ENCODE data around the gene TNFRSF14.

The TNFRSF14 gene

DNA sequence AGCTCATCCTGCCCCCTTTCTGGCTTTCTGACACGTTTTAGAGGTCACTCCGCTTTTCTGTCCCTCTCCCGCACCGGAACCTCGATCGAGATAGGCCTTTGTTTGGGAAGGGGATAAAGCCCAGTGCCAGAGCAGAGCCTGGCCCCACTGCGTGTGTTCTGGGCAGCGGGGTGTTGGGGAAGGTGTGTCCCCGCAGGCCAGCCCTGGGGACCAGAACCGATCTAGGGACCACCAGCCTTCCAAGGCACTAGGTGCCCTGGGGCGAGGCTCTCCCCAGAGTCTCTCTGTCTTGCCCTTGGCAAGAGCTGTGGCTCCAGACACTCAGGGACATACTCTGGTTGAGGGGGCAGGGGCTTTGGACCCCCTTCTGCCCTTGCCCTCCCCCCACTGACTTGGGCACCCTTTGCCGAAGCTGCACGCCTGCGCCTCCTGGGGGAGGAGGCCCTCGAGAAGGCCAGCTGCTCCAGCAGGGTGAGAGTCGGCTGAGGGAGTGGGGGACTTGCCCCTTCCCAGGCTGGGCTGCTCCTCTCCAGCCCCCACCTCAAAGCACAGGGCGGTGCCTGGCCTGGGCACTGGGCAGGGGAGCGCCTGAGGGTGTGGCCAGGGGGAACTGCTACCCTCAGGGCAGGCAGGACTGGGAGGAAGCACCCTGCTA is 46.8 kb downstream of the TNFRSF14 start:
- TF ChIP-seq, protein P1, sequence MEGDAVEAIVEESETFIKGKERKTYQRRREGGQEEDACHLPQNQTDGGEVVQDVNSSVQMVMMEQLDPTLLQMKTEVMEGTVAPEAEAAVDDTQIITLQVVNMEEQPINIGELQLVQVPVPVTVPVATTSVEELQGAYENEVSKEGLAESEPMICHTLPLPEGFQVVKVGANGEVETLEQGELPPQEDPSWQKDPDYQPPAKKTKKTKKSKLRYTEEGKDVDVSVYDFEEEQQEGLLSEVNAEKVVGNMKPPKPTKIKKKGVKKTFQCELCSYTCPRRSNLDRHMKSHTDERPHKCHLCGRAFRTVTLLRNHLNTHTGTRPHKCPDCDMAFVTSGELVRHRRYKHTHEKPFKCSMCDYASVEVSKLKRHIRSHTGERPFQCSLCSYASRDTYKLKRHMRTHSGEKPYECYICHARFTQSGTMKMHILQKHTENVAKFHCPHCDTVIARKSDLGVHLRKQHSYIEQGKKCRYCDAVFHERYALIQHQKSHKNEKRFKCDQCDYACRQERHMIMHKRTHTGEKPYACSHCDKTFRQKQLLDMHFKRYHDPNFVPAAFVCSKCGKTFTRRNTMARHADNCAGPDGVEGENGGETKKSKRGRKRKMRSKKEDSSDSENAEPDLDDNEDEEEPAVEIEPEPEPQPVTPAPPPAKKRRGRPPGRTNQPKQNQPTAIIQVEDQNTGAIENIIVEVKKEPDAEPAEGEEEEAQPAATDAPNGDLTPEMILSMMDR (conservative IDR thresholded peaks at IDR 0.05), result no peak
- H3K27ac ChIP-seq, result no peak overlapping the region

GRCh38 chr1:2603521-2604155 is 47.5 kb downstream of the TNFRSF14 start:
- TF ChIP-seq, protein P1 (conservative IDR thresholded peaks at IDR 0.05), result no peak

GRCh38 chr1:2604156-2604843 is 48.1 kb downstream of the TNFRSF14 start:
- no peak overlapping the region for H3K27ac ChIP-seq
- TF ChIP-seq, protein P1 (conservative IDR thresholded peaks at IDR 0.05), result no peak

More at GRCh38 chr1:2603521-2604155, 47.5 kb downstream of the TNFRSF14 start:
- no peak overlapping the region for H3K27ac ChIP-seq

DNA sequence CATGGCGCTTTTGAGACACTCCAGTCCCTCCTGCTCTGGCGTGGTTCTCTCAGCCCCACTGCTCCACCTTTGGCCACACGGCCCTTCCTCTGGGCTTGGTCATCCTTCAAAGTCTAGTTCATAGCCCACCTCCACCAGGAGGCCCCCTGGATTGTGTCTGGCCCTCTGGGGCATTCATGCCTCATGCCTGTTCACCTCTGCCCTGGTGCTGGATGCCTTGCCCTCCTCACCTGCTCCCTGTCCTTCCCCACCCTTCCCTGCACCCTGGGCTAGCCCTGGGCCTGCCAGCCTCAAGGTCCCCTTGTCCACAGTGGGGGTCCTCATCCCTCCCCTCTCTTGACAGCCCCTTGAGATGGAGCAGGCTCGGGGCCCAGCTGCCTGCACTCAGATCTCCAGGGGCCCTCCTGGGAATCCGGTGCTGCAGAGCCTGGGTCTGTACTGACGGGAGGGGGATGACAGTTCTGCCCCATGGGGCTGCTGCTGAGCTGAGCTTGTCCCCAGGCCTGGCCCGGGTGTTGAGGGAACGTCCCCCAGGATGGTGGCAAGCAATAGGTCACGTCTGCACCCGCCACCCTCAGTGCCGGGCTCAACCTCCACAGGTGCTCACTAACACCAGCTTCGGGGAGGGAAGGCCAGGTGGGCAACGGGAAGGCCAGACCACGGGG is 48.8 kb downstream of the TNFRSF14 start:
- TF ChIP-seq, protein P1 (conservative IDR thresholded peaks at IDR 0.05), result no peak
- H3K27ac ChIP-seq, result no peak overlapping the region

DNA sequence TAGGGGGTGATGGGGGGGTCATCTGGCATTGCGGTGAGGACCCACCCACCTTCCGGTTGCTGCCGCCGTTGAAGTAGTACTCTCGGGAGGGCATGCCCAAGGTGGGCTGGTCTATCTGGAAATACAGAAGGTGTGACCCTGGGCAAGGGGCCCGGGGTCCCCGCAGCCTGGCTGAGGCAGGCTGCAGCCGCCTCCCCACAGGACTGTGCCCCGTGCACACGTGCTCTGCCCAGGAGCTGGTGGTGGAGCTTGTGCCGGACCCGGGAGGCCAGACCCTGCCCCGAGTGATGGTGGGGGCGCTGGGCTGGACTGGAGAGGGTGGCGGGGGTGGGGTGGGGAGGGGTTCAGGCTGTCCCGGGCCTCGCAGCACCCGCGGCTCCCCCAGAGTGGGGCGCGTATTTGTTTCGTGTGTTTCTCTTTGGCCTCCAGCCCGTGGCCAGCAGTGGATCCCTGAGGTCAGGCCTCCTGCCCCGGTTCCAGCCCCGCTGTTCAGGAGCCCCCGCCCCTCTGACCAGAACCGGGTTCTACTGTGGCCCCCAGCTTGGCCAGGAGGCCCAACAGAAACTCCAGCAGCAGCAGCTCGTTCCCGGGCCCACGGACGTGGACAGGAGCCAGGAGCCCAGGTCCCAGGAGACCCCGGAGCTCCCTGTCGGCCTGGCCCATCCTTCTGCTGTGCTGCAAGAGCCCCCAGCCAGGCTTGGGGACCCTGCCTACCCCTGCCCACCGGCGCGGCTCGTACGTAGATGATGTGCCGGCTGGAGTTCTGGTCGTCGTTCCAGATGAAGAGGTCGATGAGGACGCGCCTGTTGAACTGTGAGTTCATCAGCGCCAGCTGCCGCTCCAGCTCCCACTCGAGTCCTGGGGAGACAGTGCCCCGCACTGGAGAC is 49.6 kb downstream of the TNFRSF14 start:
- TF ChIP-seq, protein P1 (conservative IDR thresholded peaks at IDR 0.05), result no peak
- H3K27ac ChIP-seq, result no peak overlapping the region

DNA sequence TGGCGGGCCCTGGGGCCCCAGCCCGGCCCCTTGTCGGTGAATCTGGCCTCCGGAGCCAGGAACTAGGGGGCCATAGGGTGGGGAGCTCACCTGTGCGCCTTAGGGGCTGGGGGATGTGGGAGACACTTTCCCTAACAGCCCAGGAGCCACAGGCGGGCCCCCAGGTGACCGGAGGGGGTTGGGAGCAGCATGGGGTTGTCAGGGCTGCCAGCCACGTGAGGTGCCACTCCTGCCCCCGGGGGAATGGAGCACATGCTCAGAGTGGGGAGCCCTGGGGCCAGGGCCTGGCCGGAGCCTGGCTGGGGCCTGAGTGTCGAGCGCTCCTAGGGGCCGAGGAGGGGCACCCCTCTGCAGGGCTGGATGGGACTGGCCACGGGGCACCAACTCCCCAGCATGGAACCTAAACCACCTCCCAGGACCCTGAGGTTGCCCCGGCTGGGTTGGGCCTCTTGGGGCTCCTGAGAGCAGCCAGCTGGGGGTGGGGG is 50.3 kb downstream of the TNFRSF14 start:
- TF ChIP-seq, protein P1 (conservative IDR thresholded peaks at IDR 0.05), result no peak

More for the DNA sequence above, 50.3 kb downstream of the TNFRSF14 start:
- no peak overlapping the region for H3K27ac ChIP-seq
